Breast epithelium (tissue), 3 donors: ENCODE data around the gene SOCS3.

Experiments used
- CTCF ChIP-seq, 3 donors: fragments of 450-650 bp; IDR thresholded peaks; one replicate each; pipeline ENCODE4 v1.5.1; 2016 to 2017; ENCODE audit warnings: antibody characterized with exemption in 3 of 3, mild to moderate bottlenecking in 3 of 3, moderate library complexity in 3 of 3
- POLR2A ChIP-seq: fragments of 450-650 bp; IDR thresholded peaks from one replicate; pipeline ENCODE4 v1.6.1; 2016; ENCODE audit warnings: antibody characterized with exemption, mild to moderate bottlenecking, moderate library complexity
- POLR2AphosphoS5 ChIP-seq, 3 donors: sonication (generic); formaldehyde crosslinking; IDR thresholded peaks; one replicate each; pipeline ENCODE4 v1.6.1; 2017; ENCODE audit warnings: antibody characterized with exemption in 3 of 3

GRCh38 chr17:78396441-78397337 is 36.8 kb upstream of the SOCS3 start:
- TF ChIP-seq CTCF (IDR thresholded peaks at IDR 0.05), result no peak
- TF ChIP-seq POLR2A, result no peak
- peak in 1 of 3 donors; percentile 20 for TF ChIP-seq POLR2AphosphoS5 (IDR thresholded peaks at IDR 0.05)
